Right lobe of liver (tissue), 6 donors: ENCODE measurements around the gene LMBR1. TPM values are rescaled to one million over a fixed set of nuclear protein-coding genes. Genes with fewer than 3 reads are reported as not detected.
A peak's percentile ranks its signal among the peaks of the same experiment; 100 is the strongest.
"Not testable (repeated sequence)": the region's sequence is repeated elsewhere in the genome, so short reads cannot be mapped to it uniquely, and the experiment has no call there.

Experiments used
- ATAC-seq, 4 donors: fragments of 200-7000 bp; cut with Tn5 transposase; one replicate each; pipeline ENCODE4 v1.9.1; 2020; ENCODE audit warnings: mild to moderate bottlenecking in 4 of 4, moderate library complexity in 4 of 4
- DNase-seq, 3 donors: peaks; one replicate each; pipeline ENCODE4 v3.0.0-alpha.2; 2020
- H3K27ac ChIP-seq, 3 donors: fragments of 200-600 bp; one replicate each; pipeline ENCODE4 v1.8.0; 2022
- H3K27me3 ChIP-seq, 2 donors: fragments of 200-600 bp; one replicate each; pipeline ENCODE4 v1.8.0; 2022
- H3K36me3 ChIP-seq, 4 donors: fragments of 200-600 bp; sonication (generic) in 1 of 4; one replicate each; pipeline versions ENCODE4 v1.5.1 to v1.8.0; 2017 to 2022; ENCODE audit warnings: control low read depth in 1 of 4
- H3K4me1 ChIP-seq, 4 donors: fragments of 200-600 bp; sonication (generic) in 1 of 4; one replicate each; pipeline versions ENCODE4 v1.5.1 to v1.8.0; 2017 to 2022; ENCODE audit warnings: control low read depth in 1 of 4
- H3K4me3 ChIP-seq, 3 donors: fragments of 200-600 bp; one replicate each; pipeline ENCODE4 v1.8.0; 2022
- H3K9me3 ChIP-seq, 4 donors: fragments of 200-600 bp; sonication (generic) in 1 of 4; one replicate each; pipeline versions ENCODE4 v1.5.1 to v1.8.0; 2017 to 2022; ENCODE audit warnings: control low read depth in 1 of 4
- POLR2A ChIP-seq: fragments of 450-650 bp; IDR thresholded peaks from one replicate; pipeline ENCODE4 v1.6.1; 2017; ENCODE audit warnings: antibody characterized with exemption, mild to moderate bottlenecking
- WGBS: methylation state at CpG from one replicate; pipeline ENCODE4 v1.1.6; 2018; ENCODE audit warnings: low coverage, low lambda C conversion rate; ENCODE audit not compliant: insufficient coverage; ENCODE audit errors: missing lambda C conversion rate; 5-methylcytosine and 5-hydroxymethylcytosine counted together
- intact Hi-C, 2 donors: fragments of 100-400 bp; cut with DNase I; formaldehyde crosslinking; loops; one replicate each; pipeline versions ENCODE4 v1.11.2 to v1.14.1; 2022
- total RNA-seq, 6 experiments: library from RNA; depleted of rRNA in 2 of 6; stranded (reverse); fragments of >200 nt in 2 of 6; fragmentation: NEBNext Ultra II Directional in 3 of 6; extraction: Animal tissue kit (Norgen Biotek cat#: 25700) in 3 of 6; gene quantifications; one replicate each; pipeline versions ENCODE4 v1.1.0 to v1.2.4, GENCODE V29; 2016 to 2023
- TF ChIP-seq, protein P1 (sequence below), 4 donors: fragments of 200-600 bp in 3 of 4; fragments of 450-650 bp in 1 of 4; IDR thresholded peaks; one replicate each; pipeline versions ENCODE4 v1.5.1 to v1.8.0; 2016 to 2022; ENCODE audit warnings: antibody characterized with exemption in 4 of 4, mild to moderate bottlenecking in 2 of 4
- donor health status: DM: no; HTN: yes; CAD: no.
- donor health status: DM: no; HTN: no; CAD: no.
- donor health status: DM: no; HTN: no; CAD: no.
- donor health status: DM: no; HTN: yes; CAD: no.
- donor health status: DM: no; HTN: yes; CAD: no.

Gene LMBR1
- total RNA-seq, 6 experiments from 2014 or later: 25.1 to 34.5 (median 31.7) TPM

DNA sequence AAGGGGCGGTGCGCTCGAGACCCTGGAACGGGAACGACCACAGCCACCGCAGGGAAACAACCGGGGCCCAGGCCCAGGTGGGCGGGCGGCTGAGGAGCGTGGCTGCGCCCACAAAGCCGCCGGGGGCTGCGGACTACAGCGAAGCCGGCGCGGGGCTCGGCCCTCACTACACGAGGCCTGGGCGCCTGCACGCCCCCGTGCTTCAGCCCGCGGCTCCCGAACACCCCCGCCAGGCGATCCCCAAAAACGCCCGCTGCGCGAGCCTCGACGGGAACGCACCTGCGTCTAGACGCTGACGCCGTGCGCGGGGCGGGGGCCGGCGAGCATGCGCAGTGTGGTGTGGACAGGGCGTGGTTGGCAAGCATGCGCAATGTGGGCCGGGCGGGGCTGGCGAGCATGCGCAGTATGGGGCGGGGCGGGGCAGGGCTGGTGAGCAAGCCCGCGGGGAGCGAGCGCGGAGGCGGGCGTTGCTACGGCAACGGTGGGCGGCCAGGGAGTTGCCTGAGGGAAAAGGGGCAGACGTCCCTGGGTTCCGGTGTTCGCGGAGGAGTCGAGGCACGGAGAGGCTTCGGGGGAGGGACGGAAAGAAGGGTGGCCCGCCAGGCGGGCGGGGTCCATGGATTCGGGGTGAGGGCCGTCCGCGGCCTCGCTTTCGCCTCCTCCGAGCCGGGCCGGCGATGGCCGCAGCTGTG is 252.6 kb downstream of the LMBR1 start, which contains the start of gene RNF32:
TSS of gene RNF32 (plus strand) at position 518 of the 692 bp plus-strand sequence. CDS start 3,104 bp downstream, outside the sequence.
- ATAC-seq: peak; percentile 95 to 96 (median 96)
- TF ChIP-seq POLR2A: peak; percentile 67
- TF ChIP-seq, protein P1, sequence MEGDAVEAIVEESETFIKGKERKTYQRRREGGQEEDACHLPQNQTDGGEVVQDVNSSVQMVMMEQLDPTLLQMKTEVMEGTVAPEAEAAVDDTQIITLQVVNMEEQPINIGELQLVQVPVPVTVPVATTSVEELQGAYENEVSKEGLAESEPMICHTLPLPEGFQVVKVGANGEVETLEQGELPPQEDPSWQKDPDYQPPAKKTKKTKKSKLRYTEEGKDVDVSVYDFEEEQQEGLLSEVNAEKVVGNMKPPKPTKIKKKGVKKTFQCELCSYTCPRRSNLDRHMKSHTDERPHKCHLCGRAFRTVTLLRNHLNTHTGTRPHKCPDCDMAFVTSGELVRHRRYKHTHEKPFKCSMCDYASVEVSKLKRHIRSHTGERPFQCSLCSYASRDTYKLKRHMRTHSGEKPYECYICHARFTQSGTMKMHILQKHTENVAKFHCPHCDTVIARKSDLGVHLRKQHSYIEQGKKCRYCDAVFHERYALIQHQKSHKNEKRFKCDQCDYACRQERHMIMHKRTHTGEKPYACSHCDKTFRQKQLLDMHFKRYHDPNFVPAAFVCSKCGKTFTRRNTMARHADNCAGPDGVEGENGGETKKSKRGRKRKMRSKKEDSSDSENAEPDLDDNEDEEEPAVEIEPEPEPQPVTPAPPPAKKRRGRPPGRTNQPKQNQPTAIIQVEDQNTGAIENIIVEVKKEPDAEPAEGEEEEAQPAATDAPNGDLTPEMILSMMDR (IDR thresholded peaks at IDR 0.05): no peak
- Histone ChIP-seq H3K4me1 (peaks cover 0 to 13% (median 0%) of the 10 kb centered on the region in 4 donors), H3K9me3 (no peaks in the 10 kb centered on the region), H3K27me3 (no peaks in the 10 kb centered on the region), H3K27ac (peak within 1 kb of the TSS; percentile 43 to 71 (median 64)), H3K4me3 (peak within 1 kb of the TSS; percentile 90 to 97 (median 96)), H3K36me3 (no peaks in the 10 kb centered on the region)
- DNase-seq: peak; percentile 97
- WGBS: 0% methylated on average over 5 of the region's 85 CpGs
- intact Hi-C loops: no loop called here

DNA sequence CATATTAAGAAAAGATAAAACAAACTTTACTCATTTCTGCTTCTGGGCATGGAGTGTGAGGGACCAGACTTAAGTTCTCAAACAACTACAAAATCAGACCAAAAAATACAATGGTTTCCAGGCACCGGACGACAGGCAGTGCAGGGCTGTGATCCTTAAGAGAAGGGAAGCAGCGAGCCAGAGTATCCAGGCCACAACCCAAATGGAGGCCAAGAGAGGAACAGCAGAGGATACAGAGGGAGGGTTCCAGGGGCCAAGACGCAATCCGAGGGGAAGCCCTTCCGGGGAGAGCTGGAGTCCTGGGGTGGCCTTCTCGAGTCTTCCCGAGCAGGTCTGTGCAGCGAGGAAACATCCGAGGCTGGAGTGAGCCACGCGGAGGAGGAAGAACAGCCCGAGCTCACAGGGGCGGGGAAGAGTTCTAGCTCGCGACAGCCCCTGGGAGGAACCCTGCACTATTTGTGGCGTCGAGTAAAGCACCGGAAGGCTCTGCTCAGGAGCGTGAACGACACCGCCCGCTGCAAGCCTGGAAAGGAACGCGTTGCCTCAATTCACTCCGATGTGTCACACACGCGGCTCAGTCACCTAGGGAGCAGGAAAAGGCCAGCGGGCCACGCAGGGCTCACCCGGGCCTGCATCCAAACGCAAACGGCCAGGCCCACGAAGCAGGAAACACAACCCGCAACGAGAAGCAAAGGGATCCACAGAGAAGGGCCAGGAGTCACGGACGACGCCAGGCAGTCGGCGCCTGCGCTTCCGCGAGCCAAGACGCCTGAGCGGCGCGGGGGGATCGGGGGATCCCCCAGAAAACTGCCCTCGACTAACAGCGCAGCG is 253.3 kb downstream of the LMBR1 start:
- TF ChIP-seq POLR2A: no peak
- TF ChIP-seq, protein P1 (IDR thresholded peaks at IDR 0.05): no peak
- no peaks in the 10 kb centered on the region for H3K9me3 ChIP-seq
- H3K4me3 ChIP-seq: peak overlapping the region; percentile 90 to 97 (median 96)
- ATAC-seq (peak in 3 of 4 donors; percentile 2 to 24 (median 4)), DNase-seq (peak in 1 of 3 donors; percentile 57)
- 96% methylated on average over 4 of the region's 52 CpGs for WGBS
- peaks cover 0 to 13% (median 0%) of the 10 kb centered on the region in 4 donors for H3K4me1 ChIP-seq
- H3K27me3 ChIP-seq: no peaks in the 10 kb centered on the region
- peak overlapping the region; percentile 43 to 71 (median 64) for H3K27ac ChIP-seq
- intact Hi-C loops: no loop called here
- H3K36me3 ChIP-seq: no peaks in the 10 kb centered on the region

- ATAC-seq (no peak), DNase-seq (no peak)
- peaks cover 0 to 13% (median 0%) of the 10 kb centered on the region in 4 donors for H3K4me1 ChIP-seq
- 92% methylated on average over 7 of the region's 8 CpGs for WGBS
- no peaks in the 10 kb centered on the region for H3K36me3 ChIP-seq
- no peak overlapping the region for H3K4me3 ChIP-seq
- intact Hi-C loops: no loop called here
- TF ChIP-seq, protein P1 (IDR thresholded peaks at IDR 0.05): no peak
- no peak for TF ChIP-seq POLR2A
- H3K9me3 ChIP-seq: no peaks in the 10 kb centered on the region
- no peaks in the 10 kb centered on the region for H3K27me3 ChIP-seq
- H3K27ac ChIP-seq: no peak overlapping the region
Measured at GRCh38 chr7:156638443-156639077, 254.4 kb downstream of the LMBR1 start.

DNA sequence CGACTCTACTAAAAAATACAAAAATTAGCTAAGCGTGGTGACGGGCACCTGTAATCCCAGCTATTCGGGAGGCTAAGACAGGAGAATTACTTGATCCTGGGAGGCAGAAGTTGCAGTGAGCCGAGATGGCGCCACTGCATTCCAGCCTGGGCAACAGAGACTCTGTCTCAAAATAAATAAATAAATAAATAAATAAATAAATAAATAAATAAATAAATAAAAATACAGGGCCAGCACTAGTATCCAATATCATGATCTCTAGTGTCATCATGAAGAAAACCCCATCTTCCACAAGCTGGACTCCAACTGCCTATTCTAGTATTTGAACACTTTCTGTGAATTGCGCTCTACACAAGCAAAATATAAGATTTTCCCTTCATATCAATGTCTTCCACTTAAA is 255.9 kb downstream of the LMBR1 start:
- H3K27me3 ChIP-seq, intact Hi-C loops, H3K9me3 ChIP-seq, ATAC-seq, H3K27ac ChIP-seq, DNase-seq, H3K4me3 ChIP-seq, H3K36me3 ChIP-seq: not testable (repeated sequence)
- 99% methylated on average over 7 of the region's 7 CpGs for WGBS
- H3K4me1 ChIP-seq: peaks cover 0 to 13% (median 0%) of the 10 kb centered on the region in 4 donors
